GM12891 (cell line): ENCODE data around the gene PAM16.

ENCODE experiments used
- POLR2A ChIP-seq: IDR thresholded peaks from 2 replicates; pipeline ENCODE4 v1.6.1; 2011; ENCODE audit warnings: low read depth, low read length, control low read depth
- POLR2AphosphoS5 ChIP-seq: IDR thresholded peaks from 2 replicates; pipeline ENCODE4 v1.6.1; 2011; ENCODE audit warnings: low read depth, low read length, control low read depth

DNA sequence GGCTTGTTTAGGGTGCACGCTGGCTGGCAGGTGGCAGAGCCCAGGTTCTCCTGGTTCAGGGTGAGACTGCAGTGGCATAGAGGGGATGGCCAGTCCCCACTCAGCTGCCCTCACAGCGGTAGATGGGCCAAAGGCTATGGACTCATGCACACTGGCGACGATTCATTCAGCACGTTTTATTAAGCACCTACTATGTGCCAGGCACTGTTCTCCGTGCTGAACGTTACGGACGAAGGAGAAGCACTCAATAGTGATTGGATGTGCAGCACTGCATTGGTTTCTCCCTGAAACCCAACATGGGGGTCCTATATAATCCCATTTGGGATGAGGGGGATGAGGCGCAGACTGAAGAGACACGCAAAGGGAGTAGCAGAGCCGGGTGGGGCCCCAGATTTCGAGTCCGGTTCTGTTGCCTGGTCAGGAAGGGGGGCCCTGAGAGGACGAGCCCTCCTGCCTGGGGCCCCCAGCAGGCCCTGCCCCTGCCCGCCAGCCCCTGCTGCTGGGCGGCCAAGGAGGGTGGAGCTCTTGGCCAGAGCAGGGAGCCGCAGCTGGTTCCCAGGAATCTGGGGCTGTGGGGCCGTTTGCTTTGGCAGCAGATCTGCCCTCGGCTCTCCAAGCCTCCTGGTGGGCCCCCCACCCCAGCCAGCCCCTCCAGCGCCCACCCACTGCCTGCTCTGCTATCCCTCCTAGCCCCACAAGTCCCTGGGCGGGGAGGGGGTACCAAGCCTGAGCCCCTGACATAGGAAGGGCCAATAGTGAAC lies 26.4 kb downstream of the PAM16 start:
- TF ChIP-seq POLR2AphosphoS5 = no peak
- no peak for TF ChIP-seq POLR2A
